T-helper 2 cell (primary cell): ENCODE results near the gene NETO1.

Experiments used
- DNase-seq, 5 experiments: peaks; one replicate each; pipeline versions ENCODE4 v3.0.0 to v3.0.0-alpha.2; 2012 to 2022

The NETO1 gene

GRCh38 chr18:72727038-72727655 is 140.6 kb downstream of the NETO1 start:
- DNase-seq, result no peak

DNA sequence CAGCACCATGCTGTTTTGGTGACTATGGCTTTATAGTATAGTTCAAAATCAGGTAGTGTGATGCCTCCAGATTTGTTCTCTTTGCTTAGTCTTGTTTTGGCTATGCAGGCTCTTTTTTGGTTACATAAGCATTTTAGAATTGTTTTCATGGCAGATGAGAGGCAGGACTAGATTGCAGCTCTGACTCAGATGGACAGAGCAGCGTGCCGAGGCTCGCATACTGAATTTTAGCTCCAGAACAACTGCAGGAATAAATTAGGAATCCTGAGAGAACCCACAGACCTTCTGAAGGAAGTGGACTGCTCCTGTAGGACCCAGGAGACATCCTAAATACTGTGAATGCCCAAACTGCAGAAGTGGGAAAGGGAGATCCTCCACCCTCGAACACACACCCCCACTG is 141.6 kb downstream of the NETO1 start:
- no peak for DNase-seq

GRCh38 chr18:72721330-72721729 is 146.5 kb downstream of the NETO1 start:
- DNase-seq, result no peak

DNA sequence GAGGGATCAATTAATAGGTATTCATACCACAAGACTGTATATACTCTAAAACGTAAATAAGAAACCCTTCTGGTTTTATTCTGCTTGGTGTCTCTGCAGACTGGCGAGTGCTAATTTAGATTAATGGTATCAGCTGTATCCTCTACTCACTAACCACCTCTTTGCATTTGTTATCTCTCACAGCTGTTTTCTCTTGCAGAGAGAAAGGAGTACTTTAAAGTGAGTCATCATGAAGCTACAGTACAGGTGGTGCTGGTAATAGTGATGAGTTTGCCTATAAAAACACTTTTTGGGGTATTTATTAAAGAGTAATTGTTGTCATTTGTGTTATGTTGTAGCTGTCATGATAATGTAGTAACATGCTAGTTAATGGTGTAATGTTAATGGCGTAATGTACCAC is 147.7 kb downstream of the NETO1 start:
- DNase-seq, result no peak

GRCh38 chr18:72704202-72704601 is 163.6 kb downstream of the NETO1 start:
- DNase-seq, result no peak

DNA sequence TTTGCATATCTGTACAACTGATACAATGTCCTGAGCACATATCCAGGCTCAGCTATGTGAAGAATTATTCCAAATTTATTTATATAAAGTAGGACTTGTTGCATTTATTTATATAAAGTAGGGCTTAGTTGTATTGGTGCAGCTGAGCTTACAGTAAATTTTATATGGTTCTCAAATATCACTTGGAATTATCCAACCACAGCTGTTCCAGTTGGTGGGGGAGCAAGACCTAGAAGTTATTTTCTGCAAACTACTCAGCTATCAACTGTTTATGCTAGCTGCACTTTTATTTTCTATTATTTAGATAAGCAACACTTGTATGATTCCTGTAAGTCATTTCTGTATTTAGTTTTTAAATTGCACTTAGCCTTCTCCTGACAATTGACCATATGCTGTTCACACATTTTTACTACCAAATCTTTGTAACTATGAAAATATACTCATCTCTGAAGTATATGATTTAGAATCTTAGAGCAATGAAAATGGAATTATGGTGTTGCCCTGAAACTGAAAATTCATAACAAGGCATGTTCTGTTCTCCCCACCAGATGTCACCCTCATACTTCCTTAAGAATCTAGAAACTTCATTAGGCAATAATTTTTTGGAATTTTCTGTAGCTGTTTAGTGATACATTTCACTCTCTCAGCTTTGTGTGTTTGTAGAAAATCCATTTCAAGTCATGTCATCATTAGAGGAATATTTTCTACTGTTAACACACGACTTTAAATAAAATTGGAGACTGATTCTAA is 166.7 kb downstream of the NETO1 start:
- DNase-seq, result no peak

DNA sequence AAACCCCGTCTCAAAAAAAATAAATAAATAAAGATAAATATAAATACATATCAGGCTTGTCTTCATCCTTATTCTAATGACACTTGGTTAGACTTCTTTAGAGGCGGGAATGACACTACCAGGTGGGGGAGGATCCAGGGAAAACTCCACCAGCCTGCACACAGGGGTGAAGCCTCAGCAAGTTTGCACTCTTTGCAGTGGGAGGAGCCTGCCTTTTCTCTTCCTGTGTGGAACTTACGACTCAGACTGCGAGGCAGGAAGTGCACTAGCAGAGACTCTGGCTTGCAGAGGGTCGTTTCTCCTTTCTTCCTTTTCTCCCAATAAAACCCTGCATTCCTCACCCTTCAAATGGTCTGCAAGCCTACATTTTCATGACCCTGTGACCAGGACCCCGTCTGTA is 170.1 kb downstream of the NETO1 start:
- DNase-seq, result peak in 1 of 5 experiments; percentile 2

DNA sequence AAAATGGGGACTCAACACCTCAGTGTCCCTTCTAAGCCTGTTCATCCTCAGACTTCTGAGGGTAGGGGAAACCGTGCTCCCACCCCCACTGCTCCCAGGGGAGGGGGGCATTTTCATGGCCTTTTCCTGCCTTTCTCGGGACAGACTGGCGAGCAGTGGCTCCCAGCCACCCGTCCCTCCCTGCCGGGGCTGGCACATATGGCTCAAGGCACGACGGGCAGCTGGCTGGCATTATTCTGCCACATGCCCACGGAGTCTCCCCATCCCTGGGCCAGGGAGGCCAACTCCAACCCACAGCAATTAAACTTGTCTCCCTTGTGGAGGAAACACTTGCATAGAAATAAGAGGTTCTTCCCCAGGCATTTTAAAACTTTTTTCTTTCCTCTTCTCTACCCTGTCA is 175.2 kb downstream of the NETO1 start:
- no peak for DNase-seq
